Measurements from ENCODE around the gene DEUP1.

The DEUP1 gene

DNA sequence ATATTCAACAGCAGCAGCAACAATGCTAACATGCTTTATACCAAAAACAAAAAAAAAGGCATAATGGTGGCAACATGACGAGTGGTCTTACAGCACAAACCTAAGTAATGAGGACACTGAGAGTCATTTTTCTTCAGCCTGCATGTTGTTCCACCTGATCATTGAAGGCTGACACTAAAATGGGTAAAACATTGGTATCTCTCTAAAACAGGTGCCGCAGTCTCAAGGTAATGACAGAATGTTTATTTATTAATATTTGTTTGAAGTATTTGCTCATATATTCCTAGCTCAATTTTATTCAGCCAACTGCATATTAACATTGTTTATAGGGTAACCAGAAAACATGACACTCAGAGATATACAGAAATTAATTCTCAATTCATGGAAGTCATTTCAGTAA is 8.3 kb upstream of the DEUP1 start:
- DNase-seq (ENCODE audit: low read depth in 2 of 2): no peak
- TF ChIP-seq, protein P1, sequence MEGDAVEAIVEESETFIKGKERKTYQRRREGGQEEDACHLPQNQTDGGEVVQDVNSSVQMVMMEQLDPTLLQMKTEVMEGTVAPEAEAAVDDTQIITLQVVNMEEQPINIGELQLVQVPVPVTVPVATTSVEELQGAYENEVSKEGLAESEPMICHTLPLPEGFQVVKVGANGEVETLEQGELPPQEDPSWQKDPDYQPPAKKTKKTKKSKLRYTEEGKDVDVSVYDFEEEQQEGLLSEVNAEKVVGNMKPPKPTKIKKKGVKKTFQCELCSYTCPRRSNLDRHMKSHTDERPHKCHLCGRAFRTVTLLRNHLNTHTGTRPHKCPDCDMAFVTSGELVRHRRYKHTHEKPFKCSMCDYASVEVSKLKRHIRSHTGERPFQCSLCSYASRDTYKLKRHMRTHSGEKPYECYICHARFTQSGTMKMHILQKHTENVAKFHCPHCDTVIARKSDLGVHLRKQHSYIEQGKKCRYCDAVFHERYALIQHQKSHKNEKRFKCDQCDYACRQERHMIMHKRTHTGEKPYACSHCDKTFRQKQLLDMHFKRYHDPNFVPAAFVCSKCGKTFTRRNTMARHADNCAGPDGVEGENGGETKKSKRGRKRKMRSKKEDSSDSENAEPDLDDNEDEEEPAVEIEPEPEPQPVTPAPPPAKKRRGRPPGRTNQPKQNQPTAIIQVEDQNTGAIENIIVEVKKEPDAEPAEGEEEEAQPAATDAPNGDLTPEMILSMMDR (IDR thresholded peaks at IDR 0.05; ENCODE audit: low read depth, low read length): no peak
- no peak overlapping the region for H3K4me3 ChIP-seq (replicated peaks in 1 of 2; ENCODE audit: low read depth in 2 of 2, low read length in 2 of 2)

DNA sequence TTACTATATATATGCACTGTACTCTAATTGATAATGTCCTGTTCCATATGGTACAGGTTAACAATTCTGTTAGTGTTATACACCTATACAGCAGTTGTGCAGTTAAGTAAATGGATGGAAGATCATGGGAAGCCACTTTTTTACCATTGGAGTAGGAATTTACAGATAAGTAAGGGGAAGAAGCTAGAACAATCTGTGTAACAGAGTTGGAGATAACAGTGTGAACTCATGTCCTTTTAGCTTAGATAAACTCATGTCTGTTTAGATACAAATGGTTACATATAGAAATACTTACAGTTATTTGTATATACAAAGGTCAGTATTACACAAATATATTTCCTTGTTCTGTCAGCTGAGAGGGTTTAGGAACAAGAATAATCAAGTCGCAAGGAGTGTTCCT is 6.8 kb upstream of the DEUP1 start:
- no peak for DNase-seq (ENCODE audit: low read depth in 2 of 2)
- H3K4me3 ChIP-seq (replicated peaks in 1 of 2; ENCODE audit: low read depth in 2 of 2, low read length in 2 of 2): no peak overlapping the region
- TF ChIP-seq, protein P1 (IDR thresholded peaks at IDR 0.05; ENCODE audit: low read depth, low read length): no peak

DNA sequence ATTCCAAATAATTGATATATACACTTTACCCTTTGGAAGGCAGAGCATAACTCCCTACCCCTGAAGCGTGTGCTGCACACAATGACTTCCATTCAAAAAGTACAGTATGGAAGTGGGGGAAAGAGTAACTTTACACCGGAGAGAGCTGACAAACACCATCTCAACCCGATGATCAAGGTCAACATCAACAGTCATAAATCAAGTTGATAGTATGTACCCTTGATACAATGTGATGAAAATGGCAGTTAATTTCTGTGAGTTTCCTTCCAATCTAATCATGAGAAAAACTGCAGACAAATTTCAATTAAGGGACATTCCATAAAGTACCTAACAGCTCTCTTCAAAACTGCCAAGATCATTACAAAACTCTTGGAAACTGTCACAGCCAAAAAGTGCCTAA is 6.0 kb upstream of the DEUP1 start:
- no peak for DNase-seq (ENCODE audit: low read depth in 2 of 2)
- no peak overlapping the region for H3K4me3 ChIP-seq (replicated peaks in 1 of 2; ENCODE audit: low read depth in 2 of 2, low read length in 2 of 2)
- TF ChIP-seq, protein P1 (IDR thresholded peaks at IDR 0.05; ENCODE audit: low read depth, low read length): no peak

DNA sequence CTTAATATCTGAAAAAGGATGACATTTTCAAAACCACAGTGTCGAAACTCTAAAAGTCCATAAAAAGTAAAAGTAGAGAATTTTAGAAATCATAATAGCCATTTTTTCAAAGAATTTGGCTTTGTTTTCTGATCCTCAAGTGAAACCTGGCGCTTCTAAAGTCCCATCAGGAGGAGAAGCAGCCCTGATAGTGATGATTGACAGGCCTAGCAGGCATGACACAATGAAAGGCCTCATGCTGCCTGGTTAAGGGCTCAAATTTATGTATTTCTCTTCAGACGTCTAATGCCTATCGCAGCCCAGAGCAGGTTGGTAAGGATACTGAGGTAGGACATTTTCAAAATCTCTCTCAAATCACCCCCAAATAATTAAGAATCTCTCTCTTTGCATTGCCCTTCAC is 3.9 kb upstream of the DEUP1 start:
- TF ChIP-seq, protein P1 (IDR thresholded peaks at IDR 0.05; ENCODE audit: low read depth, low read length): no peak
- no peak for DNase-seq (ENCODE audit: low read depth in 2 of 2)
- H3K4me3 ChIP-seq (replicated peaks in 1 of 2; ENCODE audit: low read depth in 2 of 2, low read length in 2 of 2): no peak overlapping the region

DNA sequence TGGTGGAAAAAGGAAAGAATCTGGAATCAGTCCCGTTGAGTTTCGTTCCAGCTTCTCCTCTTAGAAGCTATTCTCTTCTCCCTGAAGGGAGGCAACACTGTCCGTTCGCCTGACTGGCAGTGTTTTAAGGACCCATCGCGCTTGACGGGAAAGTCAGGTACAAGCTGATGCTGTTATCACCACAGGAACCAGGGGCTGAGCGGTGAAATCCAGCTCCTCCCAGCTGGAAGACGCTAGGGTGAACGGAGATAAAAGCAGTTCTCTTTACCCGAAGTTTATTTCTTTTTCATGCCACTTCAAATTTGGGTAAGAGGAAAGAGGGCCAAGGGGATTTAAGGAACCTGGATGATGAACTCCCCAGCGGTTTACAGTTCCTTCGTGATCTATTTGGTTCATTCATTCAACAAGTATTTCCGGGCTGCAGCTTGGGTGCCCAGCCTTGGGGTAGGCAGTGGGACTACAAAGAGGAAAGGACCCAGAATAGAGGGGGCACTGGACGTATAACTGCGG is 551 bp upstream of the DEUP1 start:
- TF ChIP-seq, protein P1 (IDR thresholded peaks at IDR 0.05; ENCODE audit: low read depth, low read length): no peak
- peak in 1 of 2 donors; percentile 3 for DNase-seq (ENCODE audit: low read depth in 2 of 2)
- H3K4me3 ChIP-seq (replicated peaks in 1 of 2; ENCODE audit: low read depth in 2 of 2, low read length in 2 of 2): no peak overlapping the region

DNA sequence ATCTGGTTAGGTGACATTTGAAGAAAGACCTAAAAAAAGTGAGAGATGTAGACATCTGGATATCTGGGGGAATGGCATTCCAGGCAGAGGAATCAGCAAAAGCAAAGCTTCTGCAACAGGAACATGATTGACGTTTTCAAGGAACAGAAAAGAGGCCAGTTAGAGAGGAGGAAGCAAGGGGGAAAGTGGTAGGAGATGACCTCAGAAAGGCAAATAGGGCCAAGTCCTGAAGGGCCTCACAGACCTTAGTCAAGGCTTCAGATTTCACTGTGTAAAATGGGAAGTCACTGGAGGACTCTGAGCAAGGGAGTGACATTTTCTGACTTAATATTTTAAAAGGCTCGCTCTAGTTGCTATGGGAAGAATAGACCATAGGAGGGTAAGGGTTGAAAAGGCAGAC is 9.7 kb downstream of the DEUP1 start:
- TF ChIP-seq, protein P1 (IDR thresholded peaks at IDR 0.05; ENCODE audit: low read depth, low read length): no peak
- no peak overlapping the region for H3K4me3 ChIP-seq (replicated peaks in 1 of 2; ENCODE audit: low read depth in 2 of 2, low read length in 2 of 2)
- DNase-seq (ENCODE audit: low read depth in 2 of 2): no peak

DNA sequence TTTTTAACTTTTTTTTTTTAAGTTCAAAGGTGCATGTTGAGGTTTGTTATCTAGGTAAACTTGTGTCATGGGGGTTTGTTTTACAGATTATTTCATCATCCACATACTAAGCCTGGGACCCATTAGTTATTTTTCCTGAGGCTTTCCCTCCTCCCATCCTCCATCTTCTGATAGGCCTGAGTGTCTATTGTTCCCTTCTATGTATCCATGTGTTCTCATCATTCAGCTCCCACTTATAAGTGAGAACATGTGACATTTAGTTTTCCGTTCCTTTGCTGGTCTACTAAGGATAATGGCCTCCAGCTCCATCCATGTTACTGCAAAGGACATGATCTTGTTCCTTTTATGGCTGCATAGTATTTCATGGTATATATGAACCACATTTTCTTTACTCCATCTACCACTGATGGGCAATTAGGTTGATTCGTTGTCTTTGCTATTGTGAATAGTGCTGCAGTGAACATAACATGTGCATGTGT is 14.4 kb downstream of the DEUP1 start:
- no peak overlapping the region for H3K4me3 ChIP-seq (replicated peaks in 1 of 2; ENCODE audit: low read depth in 2 of 2, low read length in 2 of 2)
- DNase-seq (ENCODE audit: low read depth in 2 of 2): no peak
- TF ChIP-seq, protein P1 (IDR thresholded peaks at IDR 0.05; ENCODE audit: low read depth, low read length): no peak
